Measurements from ENCODE around the gene GPR89B.
"Not testable (repeated sequence)": the region's sequence is repeated elsewhere in the genome, so short reads cannot be mapped to it uniquely, and the experiment has no call there.

GPR89B gene

GRCh38 chr1:147928236-147929132 lies at the start of gene GPR89B:
TSS of gene GPR89B (plus strand) at chr1:147928420. CDS start at chr1:147928537, 117 bp downstream.
- DNase-seq (ENCODE audit: low spot score): peak; percentile 78

- DNase-seq (ENCODE audit: low spot score): no peak
Measured at GRCh38 chr1:147879911-147880310, 48.3 kb upstream of the GPR89B start.

GRCh38 chr1:147882535-147882934 lies 45.7 kb upstream of the GPR89B start:
- DNase-seq (ENCODE audit: low spot score): no peak

DNA sequence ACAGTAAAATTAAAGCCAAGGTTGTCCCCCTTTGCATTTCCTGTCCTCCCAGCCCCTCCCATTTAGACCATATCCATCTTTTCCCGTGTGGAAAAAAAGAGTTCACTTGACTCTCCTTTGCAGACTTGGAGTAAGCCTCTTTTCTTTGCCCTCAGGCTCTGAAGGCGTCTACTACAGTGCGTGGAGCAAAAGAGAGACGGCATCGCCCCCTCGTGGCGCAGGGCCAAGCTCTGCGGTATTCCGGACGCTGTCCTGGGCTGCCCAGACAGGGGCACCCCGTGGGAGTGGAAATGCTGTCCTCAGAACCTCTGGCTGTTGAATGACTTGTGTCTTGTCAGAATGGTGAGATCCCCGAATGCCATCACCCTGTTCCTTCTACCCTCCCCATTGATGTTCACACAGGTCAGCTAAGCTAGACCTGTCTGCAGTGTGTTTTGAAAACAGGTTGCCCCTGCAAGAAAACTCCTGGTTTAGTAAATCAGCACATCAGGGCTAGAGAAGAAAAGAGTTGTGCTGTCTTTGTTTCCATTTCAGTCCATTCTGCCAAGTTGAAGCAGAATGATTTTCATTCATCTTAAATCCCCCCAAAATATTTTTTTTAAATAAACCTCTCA lies 37.9 kb upstream of the GPR89B start:
- DNase-seq (ENCODE audit: low spot score): peak; percentile 39

GRCh38 chr1:147891088-147891487 lies 37.1 kb upstream of the GPR89B start:
- no peak for DNase-seq (ENCODE audit: low spot score)

DNA sequence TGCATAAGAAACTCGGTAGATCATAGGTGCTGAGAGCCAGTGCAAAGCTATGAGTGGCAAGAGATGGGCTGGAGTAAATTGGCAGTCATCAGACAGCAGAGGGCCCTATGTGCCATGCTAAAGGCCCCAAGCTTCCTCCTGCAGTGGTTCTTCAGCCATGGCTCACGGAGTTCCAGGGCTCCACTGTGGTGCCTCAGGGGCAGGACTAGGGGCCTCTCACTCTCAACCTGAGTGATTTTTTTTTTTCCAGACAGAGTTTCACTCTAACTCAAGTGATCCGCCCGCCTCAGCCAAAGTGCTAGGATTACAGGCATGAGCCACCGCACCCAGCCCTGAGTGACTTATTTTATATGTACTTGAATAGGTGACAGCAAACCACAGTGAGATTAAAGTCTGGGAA lies 36.0 kb upstream of the GPR89B start:
- no peak for DNase-seq (ENCODE audit: low spot score)

DNA sequence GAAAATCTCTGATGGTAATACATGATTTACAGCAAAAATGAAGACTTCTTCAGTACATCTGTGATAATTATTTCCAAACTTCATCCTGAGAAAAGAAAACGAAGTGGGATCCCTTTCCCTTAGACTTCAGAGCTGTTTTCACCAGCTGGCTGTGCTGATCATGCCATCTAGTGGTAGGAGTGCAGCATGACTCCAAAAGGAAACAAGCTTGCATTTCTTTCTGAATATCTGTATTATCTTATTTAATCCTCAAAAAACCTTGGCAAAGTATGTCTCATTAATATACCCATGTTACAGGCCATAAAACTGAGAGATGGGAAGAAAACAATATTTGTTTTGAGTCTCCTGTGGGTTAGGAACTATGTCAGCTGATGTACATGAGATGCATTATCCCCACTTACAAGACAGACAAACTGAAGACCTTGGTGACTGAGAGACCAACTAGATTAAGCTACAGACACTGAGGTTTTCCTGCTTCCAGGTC lies 35.4 kb upstream of the GPR89B start:
- peak; percentile 80 for DNase-seq (ENCODE audit: low spot score)

DNA sequence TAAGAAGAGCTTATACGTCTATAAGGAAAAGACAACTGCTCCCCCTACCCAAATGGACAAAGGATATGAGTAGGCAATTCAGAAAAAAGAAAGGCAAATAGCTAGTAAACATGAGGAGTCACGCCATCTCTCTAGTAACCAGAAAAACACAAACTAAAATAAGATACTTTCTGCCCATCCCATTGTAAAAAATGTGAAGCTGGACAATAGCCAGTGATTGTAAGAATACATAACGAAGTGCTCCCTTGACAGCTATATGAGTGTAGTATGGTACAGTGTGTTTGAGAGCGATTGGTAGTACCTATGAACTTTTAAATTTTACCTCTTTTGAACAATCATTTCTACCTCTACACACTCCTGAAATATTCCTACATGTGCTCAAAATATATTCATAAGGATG lies 33.1 kb upstream of the GPR89B start:
- DNase-seq (ENCODE audit: low spot score): no peak

GRCh38 chr1:147897029-147897752 lies 31.0 kb upstream of the GPR89B start:
- DNase-seq (ENCODE audit: low spot score): no peak

DNA sequence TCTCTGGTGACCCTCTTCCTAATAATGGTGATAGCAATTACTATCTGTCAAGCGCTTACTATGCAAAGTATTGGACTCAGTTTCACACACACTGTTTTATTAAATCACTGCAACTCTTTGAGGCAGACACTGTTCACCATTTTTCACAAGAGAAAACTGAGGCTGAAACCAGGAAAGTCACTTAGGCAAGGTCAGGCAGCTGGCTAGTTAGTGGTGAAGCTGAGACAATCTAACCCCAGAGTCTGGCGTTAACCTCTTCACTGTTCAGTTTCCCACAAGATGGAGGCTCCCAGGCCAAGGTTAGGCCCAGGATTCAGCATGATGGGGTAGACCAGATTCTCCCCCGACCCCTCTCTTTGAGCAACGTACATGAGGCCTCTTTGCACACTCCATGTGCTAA lies 30.4 kb upstream of the GPR89B start:
- DNase-seq (ENCODE audit: low spot score): no peak

DNA sequence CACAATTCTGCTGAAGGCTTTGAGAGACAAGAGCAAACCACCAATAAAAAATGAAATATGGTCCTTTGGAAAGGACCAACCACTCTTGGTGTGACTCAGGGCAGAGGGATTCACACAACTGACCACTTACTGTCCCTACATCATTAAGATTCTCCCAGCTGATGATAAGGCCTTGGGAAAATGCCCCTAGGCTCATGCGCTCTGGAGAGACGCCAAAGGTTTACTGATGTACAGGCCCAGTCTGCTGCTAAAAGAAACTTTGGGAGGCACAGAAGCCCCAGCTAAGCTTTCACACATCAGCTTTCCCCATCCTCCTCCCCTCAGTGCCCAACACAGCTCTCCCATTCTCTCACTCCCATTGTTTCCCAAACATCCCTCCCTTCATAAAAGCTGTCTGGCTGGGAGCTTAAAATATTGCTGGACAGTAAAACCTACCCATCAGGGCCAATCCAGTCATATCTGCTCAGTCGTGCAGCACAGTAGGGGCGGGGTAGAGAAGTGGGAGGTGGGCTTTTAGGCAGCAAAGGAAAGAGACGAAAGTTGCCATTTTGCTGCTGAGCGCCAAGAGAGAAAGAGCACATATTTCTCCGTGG lies 25.9 kb upstream of the GPR89B start, which contains the start of gene GJA8:
GJA8 (plus strand) TSS at position 543 of the 593 bp plus-strand sequence. CDS start 5,161 bp downstream, outside the sequence.
- no peak for DNase-seq (ENCODE audit: low spot score)

GRCh38 chr1:147904726-147905125 lies 23.5 kb upstream of the GPR89B start:
- no peak for DNase-seq (ENCODE audit: low spot score)

DNA sequence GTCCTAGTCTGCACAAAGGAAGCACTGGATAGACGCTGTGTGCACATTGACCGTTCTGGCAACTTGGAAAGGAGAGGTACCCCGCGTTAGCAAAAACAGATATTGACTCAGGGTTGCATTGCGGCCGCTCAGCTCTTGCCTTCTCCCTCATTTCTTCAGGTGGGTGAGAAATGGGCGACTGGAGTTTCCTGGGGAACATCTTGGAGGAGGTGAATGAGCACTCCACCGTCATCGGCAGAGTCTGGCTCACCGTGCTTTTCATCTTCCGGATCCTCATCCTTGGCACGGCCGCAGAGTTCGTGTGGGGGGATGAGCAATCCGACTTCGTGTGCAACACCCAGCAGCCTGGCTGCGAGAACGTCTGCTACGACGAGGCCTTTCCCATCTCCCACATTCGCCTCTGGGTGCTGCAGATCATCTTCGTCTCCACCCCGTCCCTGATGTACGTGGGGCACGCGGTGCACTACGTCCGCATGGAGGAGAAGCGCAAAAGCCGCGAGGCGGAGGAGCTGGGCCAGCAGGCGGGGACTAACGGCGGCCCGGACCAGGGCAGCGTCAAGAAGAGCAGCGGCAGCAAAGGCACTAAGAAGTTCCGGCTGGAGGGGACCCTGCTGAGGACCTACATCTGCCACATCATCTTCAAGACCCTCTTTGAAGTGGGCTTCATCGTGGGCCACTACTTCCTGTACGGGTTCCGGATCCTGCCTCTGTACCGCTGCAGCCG lies 20.3 kb upstream of the GPR89B start:
- DNase-seq (ENCODE audit: low spot score): no peak

DNA sequence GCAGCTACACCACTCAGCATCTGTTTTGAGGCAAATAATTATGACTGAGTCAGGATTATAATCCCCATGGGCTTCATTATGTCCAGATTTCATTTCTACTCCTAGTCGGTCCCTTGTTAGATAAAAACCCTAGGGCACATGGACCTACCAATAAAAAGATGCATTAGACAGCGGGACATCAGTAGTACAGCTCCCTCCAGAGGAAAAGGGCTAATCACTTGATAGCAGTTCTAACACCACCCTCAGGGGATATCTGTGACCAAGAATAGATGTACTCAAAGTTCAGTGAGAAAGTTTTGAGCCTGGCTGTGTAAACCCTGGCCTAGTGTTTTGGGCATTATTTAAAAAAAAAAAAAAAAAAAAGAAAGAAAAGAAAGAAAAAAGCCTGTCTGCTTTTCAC lies 15.7 kb upstream of the GPR89B start:
- DNase-seq (ENCODE audit: low spot score): no peak

- DNase-seq (ENCODE audit: low spot score): no peak
Measured at GRCh38 chr1:147913362-147913942, 14.8 kb upstream of the GPR89B start.

DNA sequence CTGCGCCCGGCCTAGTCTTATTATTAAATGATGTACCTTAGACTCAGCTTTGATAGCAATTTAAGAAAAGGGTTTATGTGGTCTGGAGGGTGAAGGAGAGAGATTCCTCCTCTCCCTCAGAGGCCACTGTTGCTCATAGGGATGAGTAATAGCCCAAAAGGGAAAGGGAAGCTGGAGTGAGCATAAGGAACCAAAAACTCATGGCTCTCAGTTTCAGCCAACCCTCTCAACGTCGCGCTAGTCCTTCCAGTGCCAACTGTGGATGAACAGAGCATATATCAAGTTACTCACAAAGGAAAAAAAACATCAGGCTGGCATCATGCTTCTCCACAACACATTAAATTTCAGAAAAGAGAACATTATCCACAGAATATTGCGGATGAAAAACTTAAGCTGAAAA lies 8.3 kb upstream of the GPR89B start:
- no peak for DNase-seq (ENCODE audit: low spot score)

DNA sequence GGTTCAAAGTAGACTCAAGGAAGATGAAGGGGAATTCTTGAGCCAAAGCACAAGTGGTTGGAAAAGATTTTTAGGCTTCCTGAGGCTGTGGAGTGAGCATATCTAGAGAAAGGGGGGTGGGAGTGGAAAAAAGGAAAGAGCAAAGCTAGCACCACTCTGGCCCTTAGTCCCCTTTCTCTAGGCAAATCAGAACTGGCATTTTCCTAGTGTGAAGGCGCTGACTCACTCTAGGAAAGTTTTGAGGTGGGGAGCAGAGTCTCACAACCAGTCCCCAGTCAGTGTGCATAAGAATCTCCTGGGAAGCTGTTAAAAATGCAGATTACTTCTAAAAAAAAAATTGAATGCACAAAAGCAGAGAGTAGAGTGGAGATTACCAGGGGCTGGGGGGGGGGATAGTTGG lies 3.4 kb upstream of the GPR89B start:
- DNase-seq (ENCODE audit: low spot score): no peak

GRCh38 chr1:147927215-147927614 lies 1.0 kb upstream of the GPR89B start:
- DNase-seq (ENCODE audit: low spot score): not testable (repeated sequence)

DNA sequence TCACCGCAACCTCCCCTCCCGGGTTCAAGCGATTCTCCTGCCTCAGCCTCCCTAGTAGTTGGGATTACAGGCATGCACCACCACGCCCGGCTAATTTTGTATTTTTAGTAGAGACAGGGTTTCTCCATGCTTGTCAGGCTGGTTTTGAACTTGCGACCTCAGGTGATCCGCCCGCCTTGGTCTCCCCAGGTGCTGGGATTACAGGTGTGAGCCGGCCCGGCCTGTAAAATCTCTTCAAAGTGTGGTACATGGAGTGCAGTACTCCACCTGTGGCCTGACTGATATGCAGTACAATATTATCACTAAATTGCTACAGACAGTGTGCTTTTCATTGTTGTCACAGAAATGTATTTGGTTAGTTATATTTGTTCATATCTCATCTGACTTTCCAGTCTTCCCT lies 531 bp upstream of the GPR89B start:
- DNase-seq (ENCODE audit: low spot score): not testable (repeated sequence)

DNA sequence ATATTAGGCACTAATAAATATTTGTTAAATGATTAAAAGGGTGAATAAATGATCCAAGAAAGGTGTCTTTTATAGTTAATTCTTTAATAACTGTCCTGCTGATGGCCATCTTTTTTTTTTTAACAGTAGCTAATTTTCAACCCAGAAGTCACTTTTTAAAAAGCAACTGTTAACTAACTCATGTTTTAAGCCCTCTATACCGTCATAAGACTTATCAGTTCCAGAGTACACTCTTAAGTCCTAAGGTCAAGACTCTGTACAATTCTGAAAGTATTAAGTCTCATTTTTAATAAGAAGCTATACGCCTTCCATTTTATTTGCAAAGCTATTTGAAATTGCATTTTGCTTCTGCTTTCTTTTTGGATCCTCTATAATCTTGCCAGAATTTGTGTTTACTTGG lies 2.9 kb downstream of the GPR89B start:
- not testable (repeated sequence) for DNase-seq (ENCODE audit: low spot score)

- not testable (repeated sequence) for DNase-seq (ENCODE audit: low spot score)
Measured at GRCh38 chr1:147935296-147935695, 7.1 kb downstream of the GPR89B start.
